Endometrial microvascular endothelial cells (primary cell): Measurements from ENCODE around the gene KAT7. TPM values are rescaled to one million over a fixed set of nuclear protein-coding genes. Genes with fewer than 3 reads are reported as not detected.

Experiments
- in situ Hi-C: cut with HindIII; loops from 2 replicates; pipeline ENCODE4 v1.10.0; 2017; ENCODE audit warnings: low sequenced_read_pairs, low pct_unique_long_range_greater_than_20kb; ENCODE audit errors: inconsistent ontology term
- total RNA-seq: library from RNA; depleted of rRNA; stranded (reverse); fragments of >200 nt; gene quantifications from one replicate; pipeline ENCODE4 v1.2.3, GENCODE V29; 2015; ENCODE audit errors: inconsistent ontology term

The KAT7 gene
- 27.6 TPM for total RNA-seq

DNA sequence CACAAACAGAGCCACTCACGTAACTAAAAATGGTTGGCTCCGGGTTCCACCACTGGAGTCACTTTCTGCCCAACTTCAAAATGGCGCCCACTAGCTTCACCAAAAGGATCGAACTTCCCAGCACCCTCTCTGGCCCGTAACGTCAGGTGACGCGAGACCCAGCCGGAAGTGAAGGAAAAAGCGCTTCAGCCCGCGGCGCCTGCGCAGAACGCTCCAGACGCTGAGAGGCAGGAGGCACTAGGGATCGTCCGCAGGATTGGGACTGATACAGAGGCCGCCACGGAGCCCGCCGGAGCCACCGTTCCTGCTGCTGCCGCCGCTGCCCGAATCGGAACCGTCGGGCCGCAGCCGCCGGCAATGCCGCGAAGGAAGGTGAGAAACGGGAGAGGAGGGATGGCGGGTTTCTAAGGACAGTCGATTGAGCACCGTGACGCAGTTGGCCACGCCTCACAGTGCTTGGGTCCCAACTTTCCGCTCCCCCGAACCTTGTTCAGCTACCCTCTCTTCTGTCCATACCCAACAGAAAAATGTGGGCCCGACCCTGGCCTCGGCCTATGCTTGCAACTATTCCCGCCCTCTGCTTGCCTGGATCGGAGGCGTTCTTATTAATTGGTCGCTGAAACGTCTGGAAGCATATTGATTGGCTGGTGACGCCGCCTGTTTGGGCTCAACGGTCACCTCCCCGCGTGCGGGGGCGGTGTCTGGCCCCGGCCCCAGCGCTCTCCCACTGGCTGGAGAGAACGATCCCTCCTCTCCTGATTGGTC, at the start of gene KAT7:
TSS of gene KAT7 (plus strand) at position 204 of the 765 bp plus-strand sequence. CDS start at position 358, 154 bp downstream.
- in situ Hi-C loops, result no loop called here

DNA sequence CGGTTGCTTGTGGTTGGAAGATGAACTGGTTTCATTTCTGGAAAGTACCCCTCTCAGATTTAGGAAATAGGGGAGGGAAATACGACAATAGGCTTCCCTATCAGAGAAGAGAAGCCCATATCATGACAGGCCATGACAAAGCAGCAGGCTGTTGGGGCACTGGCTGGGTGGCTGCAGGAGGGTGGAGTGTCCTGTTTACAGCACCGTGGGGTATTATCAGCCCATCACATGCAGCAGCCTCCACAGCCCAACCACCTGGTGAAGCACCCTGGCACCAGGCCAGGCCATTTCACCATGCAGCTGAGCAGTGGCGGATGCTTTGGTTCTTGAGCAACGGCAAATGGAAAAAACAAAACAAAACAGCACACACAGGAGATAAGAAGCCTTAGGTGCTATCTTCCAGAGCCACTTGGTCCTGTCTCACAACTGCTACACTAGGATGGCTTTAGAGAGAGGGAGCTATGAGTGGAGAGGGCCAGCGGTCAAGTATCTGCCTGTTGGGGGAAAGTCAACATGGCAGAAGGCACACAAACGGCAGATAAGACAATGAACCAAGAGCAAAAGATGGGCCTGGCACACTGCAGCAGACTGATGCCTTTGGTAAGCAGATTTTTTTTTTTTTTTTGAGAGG, 48.7 kb upstream of the KAT7 start:
- in situ Hi-C loops, result no loop called here

DNA sequence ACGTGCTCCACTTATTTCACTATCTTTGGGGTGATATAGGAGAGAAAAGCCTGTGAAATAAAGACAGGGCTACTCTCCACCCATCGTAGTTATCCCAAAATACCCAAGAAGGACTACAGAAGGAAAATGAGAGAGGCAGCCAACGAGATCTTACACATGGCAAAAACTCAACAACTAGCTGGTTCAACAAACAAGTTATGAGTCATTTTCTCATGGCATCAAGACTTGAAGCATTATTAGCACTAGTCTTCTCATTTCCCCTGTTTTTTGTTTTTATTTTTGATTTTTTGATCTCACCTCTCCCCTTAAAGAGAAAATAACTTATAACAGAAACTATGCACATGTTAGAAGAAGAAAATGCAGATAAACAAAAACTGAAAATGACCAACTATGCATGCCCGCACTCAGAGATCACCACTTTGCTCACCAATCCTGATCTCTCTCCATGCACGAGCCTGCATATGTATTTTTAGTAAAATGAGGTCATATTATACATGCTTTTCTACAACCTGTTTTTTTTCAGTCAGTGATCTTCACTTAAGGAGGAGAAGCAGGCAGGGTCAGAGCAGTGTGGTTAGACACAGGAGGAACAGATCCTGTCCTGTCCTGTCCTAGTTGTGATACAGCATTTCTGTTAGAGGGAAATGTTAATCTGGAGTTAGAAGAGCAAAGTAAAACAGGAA, 47.3 kb upstream of the KAT7 start:
- in situ Hi-C loops, result no loop called here

DNA sequence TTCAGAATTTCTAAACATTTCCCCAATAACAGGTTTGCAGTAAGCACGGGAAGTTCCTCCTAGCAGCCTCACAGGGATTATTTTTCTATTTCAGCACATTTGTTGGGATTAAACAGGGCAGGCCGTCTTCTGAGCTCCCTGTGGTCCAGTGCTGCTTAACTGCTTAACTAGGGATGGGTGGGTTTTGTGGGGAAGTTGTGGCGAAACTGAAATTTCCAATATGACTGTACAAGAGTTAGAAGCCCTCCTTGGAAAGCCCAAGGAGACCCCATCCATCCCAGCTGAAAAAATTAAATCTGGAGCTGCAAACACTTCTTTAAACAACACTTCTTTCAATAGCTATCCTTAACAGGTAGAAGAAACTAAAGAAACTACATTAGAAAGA, 46.8 kb upstream of the KAT7 start:
- in situ Hi-C loops, result no loop called here

DNA sequence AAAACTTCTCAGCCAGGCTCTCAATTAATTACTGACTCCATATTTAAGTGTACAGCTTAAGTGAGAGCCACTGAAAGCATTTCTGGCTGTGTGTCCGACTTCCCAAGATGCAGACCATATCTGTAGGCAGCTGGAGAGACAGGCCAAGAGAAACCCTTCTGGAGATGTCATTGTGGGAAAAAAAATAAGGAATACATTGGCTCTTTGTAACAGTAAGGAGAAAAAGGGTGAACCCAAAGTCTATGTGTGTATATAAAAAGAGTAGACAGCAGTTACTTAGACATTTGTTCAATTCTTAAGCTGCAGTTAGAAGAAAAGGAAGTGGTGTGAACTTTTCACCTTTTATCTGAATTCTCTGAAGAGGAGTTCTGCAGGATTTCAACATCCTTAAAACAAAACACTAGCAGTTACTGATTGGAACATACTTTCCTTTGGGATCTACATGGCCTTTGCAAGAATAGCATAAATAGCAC, 46.3 kb upstream of the KAT7 start:
- in situ Hi-C loops, result no loop called here

DNA sequence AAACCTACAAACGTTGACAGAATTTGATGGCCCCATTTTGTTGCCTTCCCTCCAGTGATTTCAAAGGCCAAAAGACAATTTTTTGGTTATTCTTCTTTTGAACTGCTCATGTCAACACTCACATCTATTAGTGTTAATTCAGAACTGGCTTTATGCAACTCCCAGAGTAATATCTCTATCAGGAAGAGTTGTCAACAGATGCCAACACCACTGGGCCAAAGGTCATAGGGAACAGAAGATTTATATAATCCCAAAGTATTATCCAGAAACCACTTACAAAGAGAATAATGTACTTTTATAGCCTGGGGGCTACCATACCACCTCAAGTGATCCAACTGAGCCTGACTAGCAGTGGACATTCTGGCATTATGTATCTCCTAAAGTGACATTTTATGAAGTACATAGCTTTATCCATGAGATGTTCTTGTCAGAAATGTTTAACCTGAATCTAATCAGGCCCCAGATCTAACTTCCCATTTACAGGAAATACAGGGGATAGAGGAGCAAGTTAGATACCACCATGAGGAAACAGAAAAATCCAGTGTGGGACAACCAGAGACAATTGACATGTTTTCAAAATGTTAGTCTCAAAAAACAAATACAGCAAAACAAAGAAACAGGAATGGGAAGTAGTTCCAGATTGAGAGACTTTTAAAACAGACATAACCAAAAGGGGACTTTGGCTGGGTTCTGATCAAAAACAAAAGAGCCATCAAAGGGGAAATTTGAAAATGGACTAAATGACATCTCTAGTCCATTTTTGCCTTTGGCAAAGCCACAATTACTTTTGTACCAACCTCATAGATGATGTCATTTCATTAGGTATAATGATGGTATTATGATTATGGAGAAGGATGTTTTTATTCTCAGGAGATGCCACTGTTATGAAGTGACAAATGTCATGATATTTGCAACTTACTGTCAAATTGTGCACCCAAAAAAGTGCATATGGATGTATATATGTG, 43.0 kb upstream of the KAT7 start:
- in situ Hi-C loops, result no loop called here

DNA sequence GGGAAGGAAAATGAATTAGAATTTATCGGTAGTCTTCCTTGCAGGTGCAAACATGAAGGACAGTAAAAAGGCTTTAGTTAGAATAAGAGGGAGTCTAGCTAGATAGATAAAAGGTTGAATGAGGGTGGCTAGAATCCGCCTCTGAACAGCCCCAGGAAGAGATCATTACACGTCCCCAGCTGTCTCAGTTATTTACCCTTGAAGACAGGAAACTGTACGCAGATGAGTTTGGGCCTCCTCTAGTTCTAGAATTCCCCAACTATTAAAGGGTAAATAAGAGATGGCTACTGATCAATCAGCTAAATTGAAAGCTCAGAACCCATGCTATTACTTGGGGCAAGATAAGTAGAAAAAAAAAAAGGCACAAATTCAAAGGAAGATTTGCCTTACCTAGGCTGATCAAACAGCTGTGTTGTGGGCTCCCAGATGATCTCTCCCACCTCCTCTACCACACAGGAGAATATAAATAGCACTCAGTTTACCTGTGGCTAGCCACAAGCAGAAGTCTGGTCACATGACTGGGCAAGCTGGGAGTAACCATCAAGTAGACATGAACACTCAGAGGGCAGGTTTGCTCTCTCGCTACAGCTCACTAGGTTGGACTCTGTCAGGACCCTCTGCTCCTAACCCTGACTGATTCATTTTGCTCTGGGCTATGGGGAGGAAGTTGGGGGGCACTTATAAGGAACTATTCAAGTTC, 41.5 kb upstream of the KAT7 start:
- in situ Hi-C loops, result no loop called here

DNA sequence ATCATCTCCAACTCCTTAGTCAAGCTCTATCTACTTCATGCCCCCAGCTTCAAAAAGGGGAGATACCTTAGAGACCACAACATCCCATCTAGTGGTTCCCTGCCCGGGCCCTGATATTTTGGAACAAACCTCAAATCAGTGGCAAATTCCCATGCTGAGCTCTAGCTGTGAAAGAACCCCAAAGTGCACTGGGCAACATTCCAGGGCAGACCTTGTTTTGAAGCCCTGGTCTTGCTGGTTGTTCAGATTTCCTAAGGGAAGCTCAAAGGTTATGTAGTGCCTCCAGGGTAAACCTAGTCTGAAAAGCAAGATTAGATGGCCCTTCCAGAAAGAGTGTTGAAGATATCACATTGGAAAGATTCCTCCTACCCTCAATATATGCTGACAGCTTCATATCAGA, 40.8 kb upstream of the KAT7 start:
- in situ Hi-C loops, result no loop called here

DNA sequence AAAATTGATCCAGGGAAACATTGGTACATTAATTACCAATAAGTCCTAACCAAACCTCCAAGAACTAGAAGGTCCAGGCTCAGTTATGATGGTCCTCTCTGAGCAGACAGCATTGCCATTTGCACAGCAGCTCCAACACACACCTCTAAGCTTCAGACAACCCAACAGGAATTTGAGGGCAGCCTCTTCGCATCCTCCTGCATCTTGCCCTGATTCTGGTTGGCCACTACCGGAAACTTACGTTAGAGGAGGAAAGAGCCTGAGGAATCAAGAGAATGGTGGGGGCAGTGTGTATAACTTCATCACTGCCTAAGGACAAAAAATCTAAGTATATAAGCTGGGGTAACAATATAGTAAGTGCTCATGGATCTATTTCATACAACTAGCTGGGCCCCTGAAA, 40.3 kb upstream of the KAT7 start:
- in situ Hi-C loops, result no loop called here

DNA sequence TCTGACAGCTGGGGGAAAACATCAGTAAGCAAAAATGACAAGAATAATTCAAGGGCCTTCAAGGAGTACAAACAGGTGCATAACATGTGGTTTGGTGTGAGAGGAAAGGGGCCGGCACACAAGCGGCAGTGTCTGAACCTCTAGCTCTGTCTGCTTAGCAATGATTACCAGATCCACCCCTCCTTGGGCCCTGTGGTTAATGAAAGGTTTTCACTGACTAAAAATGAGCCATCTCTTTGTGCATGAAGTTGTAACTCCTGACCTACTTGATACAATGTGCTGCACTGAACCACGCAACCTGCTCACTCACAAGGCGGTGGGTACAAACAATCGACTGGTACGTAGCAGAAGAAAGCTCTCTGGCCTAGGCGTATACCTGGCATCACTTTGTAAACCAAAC, 39.7 kb upstream of the KAT7 start:
- in situ Hi-C loops, result no loop called here

DNA sequence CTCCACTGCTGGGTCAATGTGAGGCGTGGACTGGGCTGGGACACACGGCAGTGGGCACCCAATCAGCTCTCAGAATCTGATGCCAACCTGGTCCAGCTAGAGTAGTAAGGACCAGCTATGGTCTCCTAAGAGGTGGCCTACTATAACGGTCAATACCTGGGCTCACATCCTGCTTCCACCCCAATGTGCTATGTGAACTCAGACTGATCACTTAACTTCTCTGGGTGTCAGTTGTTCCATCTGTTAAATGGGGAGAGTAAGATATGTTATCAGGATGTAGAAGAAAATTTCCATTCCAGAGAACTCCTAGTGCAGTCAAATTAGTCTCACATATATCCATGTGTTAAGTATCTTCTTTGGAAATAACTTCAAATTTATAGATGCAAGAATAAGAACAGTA, 38.8 kb upstream of the KAT7 start:
- in situ Hi-C loops, result no loop called here

DNA sequence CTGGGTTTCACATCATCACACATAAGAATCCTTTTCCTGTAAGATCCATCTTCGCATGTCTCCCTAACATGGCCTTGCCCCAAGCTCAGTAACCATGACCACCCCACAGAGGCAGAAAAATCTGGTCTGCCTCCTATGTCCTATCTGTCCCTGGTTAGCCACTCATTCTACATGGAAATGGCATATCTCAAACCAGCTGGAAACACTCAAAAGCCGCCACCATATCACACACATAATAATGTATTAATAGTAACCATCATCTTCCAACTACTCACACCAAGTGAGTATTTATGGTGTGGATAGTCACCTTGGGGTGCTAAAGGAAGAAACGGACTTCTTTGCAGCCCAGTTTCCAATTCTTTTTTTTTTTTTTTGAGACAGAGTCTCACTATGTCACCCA, 36.0 kb upstream of the KAT7 start:
- in situ Hi-C loops, result no loop called here

DNA sequence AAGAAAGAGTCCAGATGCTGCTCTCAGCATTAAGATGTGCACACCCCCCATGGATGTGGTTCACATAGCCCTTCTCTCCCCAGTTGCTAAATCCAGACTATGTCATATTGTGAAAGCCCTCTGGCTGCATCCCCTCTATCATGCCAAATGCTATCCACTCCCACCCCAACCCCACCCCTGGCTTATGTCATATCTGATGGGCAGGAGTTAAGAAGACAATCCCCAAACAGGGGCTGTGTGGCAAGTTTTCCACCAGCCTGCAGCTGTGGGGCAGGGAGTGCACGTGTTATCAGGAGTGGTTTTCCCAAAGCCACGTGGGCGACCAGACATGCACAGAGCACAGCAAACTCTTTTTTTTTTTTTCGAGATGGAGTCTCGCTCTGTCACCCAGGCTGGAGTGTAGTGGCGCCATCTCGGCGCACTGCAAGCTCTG, 34.5 kb upstream of the KAT7 start:
- in situ Hi-C loops, result no loop called here

DNA sequence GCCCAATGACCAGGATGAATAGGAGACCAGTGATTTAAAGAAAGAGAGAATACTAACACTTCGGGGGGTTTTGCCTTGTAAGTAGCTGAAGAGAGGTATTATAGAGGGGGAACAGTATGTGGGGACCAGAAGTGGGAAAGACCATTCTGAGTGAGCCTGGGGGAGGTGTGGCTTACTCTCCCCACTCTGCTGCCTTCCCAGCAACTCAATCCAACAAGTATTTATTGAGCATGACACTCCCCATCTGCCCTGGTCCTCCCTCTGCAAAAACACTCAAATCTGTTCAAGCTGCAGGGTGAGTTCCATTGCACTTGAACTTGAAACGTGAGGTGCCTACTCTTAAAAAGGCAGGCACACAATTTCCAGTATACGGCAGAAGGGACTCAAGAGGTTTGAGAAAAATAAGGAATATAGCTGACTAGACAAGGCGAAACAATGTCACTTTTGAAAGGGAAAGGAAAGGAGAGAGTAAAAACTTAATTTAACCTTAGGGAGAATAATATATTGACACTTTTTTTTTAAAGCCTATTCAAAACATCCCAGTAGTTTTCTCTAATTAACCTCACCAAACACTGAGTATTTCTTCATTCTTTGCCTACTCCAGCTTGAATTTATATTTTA, 32.7 kb upstream of the KAT7 start:
- in situ Hi-C loops, result no loop called here

DNA sequence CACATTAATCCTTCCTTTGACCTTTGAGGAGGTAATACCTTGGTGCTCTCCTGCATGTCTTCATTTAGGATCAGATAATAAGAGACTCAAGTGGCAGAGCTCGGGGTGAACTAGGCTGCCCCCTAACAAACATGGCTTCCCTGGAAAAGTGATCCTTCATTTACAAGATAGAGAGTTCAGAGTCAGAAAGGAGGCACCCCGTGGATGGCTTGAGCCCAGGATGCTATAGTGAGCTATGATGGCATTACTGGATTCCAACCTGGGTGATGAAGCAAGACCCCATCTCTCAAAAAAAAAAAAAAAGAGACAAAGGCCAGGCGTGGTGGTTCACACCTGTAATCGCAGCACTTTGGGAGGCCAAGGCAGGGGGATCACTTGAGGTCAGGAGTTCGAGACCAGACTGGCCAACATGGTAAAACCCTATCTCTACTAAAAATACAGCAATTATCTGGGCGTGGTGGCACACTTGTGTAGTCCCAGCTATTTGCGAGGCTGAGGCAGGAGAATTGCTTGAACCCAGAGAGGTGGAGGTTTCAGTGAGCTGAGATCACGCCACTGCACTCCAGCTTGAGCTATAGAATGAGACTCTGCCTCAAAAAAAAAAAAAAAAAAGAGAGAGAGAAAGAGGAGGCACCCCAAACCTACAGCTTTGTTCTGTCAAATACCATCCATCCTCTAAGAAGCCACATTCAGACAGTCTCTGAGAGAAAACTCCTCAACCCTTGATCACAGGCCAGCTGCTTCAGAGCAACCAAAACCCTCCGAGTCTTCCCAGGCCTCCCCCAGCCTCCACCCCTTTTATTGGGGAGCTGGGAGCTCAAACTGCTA, 31.9 kb upstream of the KAT7 start:
- in situ Hi-C loops, result no loop called here

DNA sequence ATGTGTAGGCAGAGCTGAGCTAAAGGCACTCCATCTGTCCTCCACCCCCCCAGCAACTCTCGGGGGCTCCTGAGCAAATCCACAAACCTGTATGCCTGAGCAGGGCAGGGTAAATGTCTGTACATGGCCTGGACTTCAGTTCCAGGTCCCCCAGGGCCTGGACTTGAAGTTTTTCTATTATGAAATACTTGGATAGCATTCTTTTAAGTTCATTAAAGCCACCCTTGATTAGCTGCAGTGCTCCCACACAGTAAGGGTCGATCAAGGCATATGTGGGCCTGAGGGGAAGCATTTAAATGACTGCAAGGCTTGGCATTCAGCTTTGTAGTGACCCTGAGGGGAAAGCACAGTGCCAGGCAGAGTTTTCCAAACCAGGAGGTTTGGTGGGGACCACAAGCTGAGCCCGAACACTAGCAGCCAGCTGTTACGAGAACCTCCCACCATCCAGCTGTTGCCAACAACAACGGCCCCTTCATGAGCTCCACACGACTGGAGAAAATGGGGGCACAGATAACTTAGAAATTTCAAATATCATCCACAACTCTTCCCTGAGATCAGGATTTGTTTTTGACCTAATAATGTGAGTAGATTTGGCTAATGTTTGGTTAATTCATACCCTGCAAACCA, 31.2 kb upstream of the KAT7 start:
- in situ Hi-C loops, result no loop called here
